Vagina (tissue), 2 donors: Measurements from ENCODE around the gene MBNL2.

Experiments
- POLR2AphosphoS5 ChIP-seq, 2 donors: sonication (generic); formaldehyde crosslinking; IDR thresholded peaks; one replicate each; pipeline ENCODE4 v1.9.0; 2017; ENCODE audit warnings: antibody characterized with exemption in 2 of 2, mild to moderate bottlenecking in 2 of 2, low read depth in 1 of 2; ENCODE audit not compliant: insufficient read depth in 1 of 2
- TF ChIP-seq, protein P1 (sequence below), 3 experiments: fragments of 450-650 bp in 2 of 3; fragments of 200-600 bp in 1 of 3; sonication (generic) in 1 of 3; IDR thresholded peaks; one replicate each; pipeline ENCODE4 v1.5.1; 2017 to 2019; ENCODE audit warnings: antibody characterized with exemption in 3 of 3, mild to moderate bottlenecking in 2 of 3, moderate library complexity in 2 of 3

DNA sequence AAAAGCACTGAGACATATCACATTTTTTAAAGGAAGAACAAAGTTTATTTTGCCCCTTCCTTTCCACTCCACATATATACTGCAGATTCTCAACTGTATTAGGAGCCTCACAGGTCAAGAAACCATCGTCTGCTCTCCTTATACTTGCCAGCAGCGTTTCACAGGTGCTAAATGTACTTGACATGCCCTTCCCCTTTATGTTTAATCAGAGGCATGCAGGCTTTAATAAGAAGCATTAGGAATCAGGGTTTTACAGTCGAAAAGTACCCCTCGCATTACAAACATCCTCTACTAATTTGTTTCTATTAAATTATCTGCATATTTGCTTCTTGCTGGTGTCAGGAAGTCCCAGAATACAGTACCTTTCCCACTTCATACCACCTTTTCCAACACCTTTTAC, 208.2 kb downstream of the MBNL2 start:
- TF ChIP-seq, protein P1, sequence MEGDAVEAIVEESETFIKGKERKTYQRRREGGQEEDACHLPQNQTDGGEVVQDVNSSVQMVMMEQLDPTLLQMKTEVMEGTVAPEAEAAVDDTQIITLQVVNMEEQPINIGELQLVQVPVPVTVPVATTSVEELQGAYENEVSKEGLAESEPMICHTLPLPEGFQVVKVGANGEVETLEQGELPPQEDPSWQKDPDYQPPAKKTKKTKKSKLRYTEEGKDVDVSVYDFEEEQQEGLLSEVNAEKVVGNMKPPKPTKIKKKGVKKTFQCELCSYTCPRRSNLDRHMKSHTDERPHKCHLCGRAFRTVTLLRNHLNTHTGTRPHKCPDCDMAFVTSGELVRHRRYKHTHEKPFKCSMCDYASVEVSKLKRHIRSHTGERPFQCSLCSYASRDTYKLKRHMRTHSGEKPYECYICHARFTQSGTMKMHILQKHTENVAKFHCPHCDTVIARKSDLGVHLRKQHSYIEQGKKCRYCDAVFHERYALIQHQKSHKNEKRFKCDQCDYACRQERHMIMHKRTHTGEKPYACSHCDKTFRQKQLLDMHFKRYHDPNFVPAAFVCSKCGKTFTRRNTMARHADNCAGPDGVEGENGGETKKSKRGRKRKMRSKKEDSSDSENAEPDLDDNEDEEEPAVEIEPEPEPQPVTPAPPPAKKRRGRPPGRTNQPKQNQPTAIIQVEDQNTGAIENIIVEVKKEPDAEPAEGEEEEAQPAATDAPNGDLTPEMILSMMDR (IDR thresholded peaks at IDR 0.05): no peak
- TF ChIP-seq POLR2AphosphoS5 (IDR thresholded peaks at IDR 0.05; ENCODE audit: insufficient read depth in 1 of 2, low read depth in 1 of 2): no peak
